ENCODE data around the gene SPINK5.

DNA sequence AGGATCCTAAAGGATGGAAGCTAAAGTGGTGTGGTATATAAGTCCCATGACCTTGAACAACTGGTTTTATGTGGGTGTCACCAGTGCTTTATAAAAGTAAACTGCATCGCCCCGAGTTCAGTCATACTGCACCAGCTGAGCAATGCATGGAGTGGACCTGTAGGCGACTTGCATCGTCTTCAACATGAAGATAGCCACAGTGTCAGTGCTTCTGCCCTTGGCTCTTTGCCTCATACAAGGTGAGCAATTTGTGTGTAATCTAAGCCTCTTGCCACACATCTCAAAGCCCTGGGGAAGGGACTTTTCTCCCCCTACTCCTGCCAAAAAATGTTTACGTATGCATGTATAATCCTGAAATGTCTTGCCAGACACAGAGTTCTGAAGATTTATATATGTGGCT, at the start of gene SPINK5:
- TF ChIP-seq, protein P1, sequence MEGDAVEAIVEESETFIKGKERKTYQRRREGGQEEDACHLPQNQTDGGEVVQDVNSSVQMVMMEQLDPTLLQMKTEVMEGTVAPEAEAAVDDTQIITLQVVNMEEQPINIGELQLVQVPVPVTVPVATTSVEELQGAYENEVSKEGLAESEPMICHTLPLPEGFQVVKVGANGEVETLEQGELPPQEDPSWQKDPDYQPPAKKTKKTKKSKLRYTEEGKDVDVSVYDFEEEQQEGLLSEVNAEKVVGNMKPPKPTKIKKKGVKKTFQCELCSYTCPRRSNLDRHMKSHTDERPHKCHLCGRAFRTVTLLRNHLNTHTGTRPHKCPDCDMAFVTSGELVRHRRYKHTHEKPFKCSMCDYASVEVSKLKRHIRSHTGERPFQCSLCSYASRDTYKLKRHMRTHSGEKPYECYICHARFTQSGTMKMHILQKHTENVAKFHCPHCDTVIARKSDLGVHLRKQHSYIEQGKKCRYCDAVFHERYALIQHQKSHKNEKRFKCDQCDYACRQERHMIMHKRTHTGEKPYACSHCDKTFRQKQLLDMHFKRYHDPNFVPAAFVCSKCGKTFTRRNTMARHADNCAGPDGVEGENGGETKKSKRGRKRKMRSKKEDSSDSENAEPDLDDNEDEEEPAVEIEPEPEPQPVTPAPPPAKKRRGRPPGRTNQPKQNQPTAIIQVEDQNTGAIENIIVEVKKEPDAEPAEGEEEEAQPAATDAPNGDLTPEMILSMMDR (IDR thresholded peaks at IDR 0.05), result no peak
- no peak for TF ChIP-seq POLR2A (IDR thresholded peaks at IDR 0.05)

Data from tibial nerve (tissue), 3 donors.